Body of pancreas (tissue), 4 donors: ENCODE measurements around the gene IL1RAPL2. TPM values are rescaled to one million over a fixed set of nuclear protein-coding genes. Genes with fewer than 3 reads are reported as not detected.

ENCODE experiments used
- ATAC-seq: fragments of 150-250 bp; one replicate; pipeline ENCODE4 v1.9.1; 2016
- DNase-seq, 4 donors: peaks; one replicate each; pipeline ENCODE4 v3.0.0-alpha.2; 2019
- H3K27ac ChIP-seq, 4 donors: fragments of 200-600 bp; sonication (generic); 1 replicate in 3 of 4; 2 replicates in 1 of 4; pipeline versions ENCODE4 v1.5.1 to v1.6.1; 2016 to 2019; ENCODE audit warnings: mild to moderate bottlenecking in 1 of 4, mixed read lengths in 1 of 4, moderate library complexity in 1 of 4
- H3K27me3 ChIP-seq, 2 donors: fragments of 200-600 bp; sonication (generic); one replicate each; pipeline ENCODE4 v1.6.0; 2016; ENCODE audit warnings: mild to moderate bottlenecking in 1 of 2
- H3K36me3 ChIP-seq, 2 donors: fragments of 200-600 bp; sonication (generic); replicated peaks in 1 of 2; 2 replicates each; pipeline ENCODE4 v1.5.1; 2016; ENCODE audit warnings: low read depth in 2 of 2; ENCODE audit not compliant: insufficient read depth in 1 of 2
- H3K4me1 ChIP-seq: fragments of 200-600 bp; sonication (generic); one replicate; pipeline ENCODE4 v1.6.0; 2016
- H3K4me3 ChIP-seq, 2 donors: fragments of 200-600 bp; sonication (generic); 1 replicate in 1 of 2; 2 replicates in 1 of 2; pipeline ENCODE4 v1.5.1; 2016 to 2019
- H3K9me3 ChIP-seq, 3 donors: fragments of 200-600 bp; sonication (generic); 1 replicate in 2 of 3; 2 replicates in 1 of 3; pipeline ENCODE4 v1.5.1; 2016
- CTCF ChIP-seq, 7 experiments: fragments of 450-650 bp in 4 of 7; fragments of 200-600 bp in 3 of 7; sonication (generic) in 3 of 7; IDR thresholded peaks; one replicate each; pipeline ENCODE4 v1.5.1; 2016 to 2019; ENCODE audit warnings: antibody characterized with exemption in 7 of 7
- POLR2A ChIP-seq, 3 donors: fragments of 450-650 bp; IDR thresholded peaks; one replicate each; pipeline ENCODE4 v1.6.1; 2016; ENCODE audit warnings: antibody characterized with exemption in 3 of 3, mild to moderate bottlenecking in 2 of 3
- WGBS, 2 donors: methylation state at CpG; one replicate each; pipeline ENCODE4 v1.1.5; 2017; 5-methylcytosine and 5-hydroxymethylcytosine counted together
- intact Hi-C: fragments of 100-400 bp; cut with DNase I; formaldehyde crosslinking; loops from one replicate; pipeline ENCODE4 v1.15.1; 2023
- total RNA-seq, 2 donors: library from RNA; depleted of rRNA; stranded (reverse); fragments of >200 nt; gene quantifications; one replicate each; pipeline ENCODE4 v1.1.0, GENCODE V29; 2016

IL1RAPL2 gene
- total RNA-seq, 2 donors from 2014 or later = not detected

GRCh38 chrX:105533951-105534350 lies 968.0 kb downstream of the IL1RAPL2 start:
- intact Hi-C loops = no loop called here
- Histone ChIP-seq H3K4me1 (no peaks in the 10 kb centered on the region), H3K27ac (no peak overlapping the region), H3K27me3 (no peaks in the 10 kb centered on the region), H3K4me3 (no peak overlapping the region), H3K36me3 (no peaks in the 10 kb centered on the region), H3K9me3 (no peaks in the 10 kb centered on the region)
- no peak for ATAC-seq
- WGBS, 2 donors = 48 to 86% methylated on average over 2 of the region's 2 CpGs
- no peak for DNase-seq
- no peak for TF ChIP-seq CTCF (IDR thresholded peaks at IDR 0.05)
- no peak for TF ChIP-seq POLR2A (IDR thresholded peaks at IDR 0.05)

- ATAC-seq (no peak), DNase-seq (no peak)
- intact Hi-C loops = no loop called here
- H3K27ac ChIP-seq = no peak overlapping the region
- H3K27me3 ChIP-seq = no peaks in the 10 kb centered on the region
- TF ChIP-seq POLR2A (IDR thresholded peaks at IDR 0.05) (no peak), CTCF (IDR thresholded peaks at IDR 0.05) (no peak)
- H3K4me1 ChIP-seq = no peaks in the 10 kb centered on the region
- no peaks in the 10 kb centered on the region for H3K9me3 ChIP-seq
- no peaks in the 10 kb centered on the region for H3K36me3 ChIP-seq
- H3K4me3 ChIP-seq = no peak overlapping the region
These were observed 977.3 kb downstream of the IL1RAPL2 start for GRCh38 chrX:105543283-105543682.

- Histone ChIP-seq H3K9me3 (no peaks in the 10 kb centered on the region), H3K4me1 (no peaks in the 10 kb centered on the region), H3K4me3 (no peak overlapping the region), H3K27ac (no peak overlapping the region), H3K27me3 (no peaks in the 10 kb centered on the region), H3K36me3 (no peaks in the 10 kb centered on the region)
- no peak for ATAC-seq
- no peak for DNase-seq
- TF ChIP-seq CTCF (IDR thresholded peaks at IDR 0.05) (no peak), POLR2A (IDR thresholded peaks at IDR 0.05) (no peak)
- WGBS, 2 donors = 43 to 53% methylated on average over 3 of the region's 3 CpGs
- intact Hi-C loops = no loop called here
These were observed 984.2 kb downstream of the IL1RAPL2 start for GRCh38 chrX:105550043-105550663.

GRCh38 chrX:105552395-105552794 lies 986.4 kb downstream of the IL1RAPL2 start:
- intact Hi-C loops = no loop called here
- no peak for DNase-seq
- Histone ChIP-seq H3K27ac (no peak overlapping the region), H3K4me1 (no peaks in the 10 kb centered on the region), H3K27me3 (no peaks in the 10 kb centered on the region), H3K4me3 (no peak overlapping the region), H3K36me3 (no peaks in the 10 kb centered on the region), H3K9me3 (no peaks in the 10 kb centered on the region)
- WGBS, 2 donors = 75 to 79% methylated on average over 5 of the region's 5 CpGs
- TF ChIP-seq CTCF (IDR thresholded peaks at IDR 0.05) (no peak), POLR2A (IDR thresholded peaks at IDR 0.05) (no peak)
- ATAC-seq = no peak

- WGBS, 2 donors = 80% methylated on average over 1 of the region's 1 CpG; no CpG with 5 or more reads in 1 of the 2 donors
- no peaks in the 10 kb centered on the region for H3K9me3 ChIP-seq
- DNase-seq = no peak
- H3K27me3 ChIP-seq = no peaks in the 10 kb centered on the region
- intact Hi-C loops = no loop called here
- H3K4me3 ChIP-seq = no peak overlapping the region
- TF ChIP-seq CTCF (IDR thresholded peaks at IDR 0.05) (no peak), POLR2A (IDR thresholded peaks at IDR 0.05) (no peak)
- ATAC-seq = no peak
- H3K27ac ChIP-seq = no peak overlapping the region
- H3K4me1 ChIP-seq = no peaks in the 10 kb centered on the region
- H3K36me3 ChIP-seq = no peaks in the 10 kb centered on the region
These were observed 987.1 kb downstream of the IL1RAPL2 start for GRCh38 chrX:105553118-105553517.
